HEK293 (cell line): ENCODE results near the gene COQ7.

Experiments used
- CTCF ChIA-PET: fragments of 350-600 bp; formaldehyde crosslinking; extraction: SDS; loops from one replicate; lab custom pipeline; 2021; ENCODE audit warnings: antibody characterized with exemption; lab: Yijun Ruan, JAX
- POLR2A ChIA-PET: fragments of 300-600 bp; formaldehyde crosslinking; extraction: SDS; loops from one replicate; lab custom pipeline; 2020; ENCODE audit warnings: antibody characterized with exemption, inconsistent platforms; lab: Yijun Ruan, JAX
- H3K27ac ChIP-seq: fragments of 200-500 bp; sonication (Bioruptor generic); 2 replicates; pipeline ENCODE4 v1.5.1; 2014; ENCODE audit warnings: low read depth, low read length, control low read depth, inconsistent platforms; ENCODE audit errors: extremely low read depth
- H3K36me3 ChIP-seq, 2 experiments: fragments of 200-500 bp in 1 of 2; sonication (Bioruptor generic) in 1 of 2; 1 replicate in 1 of 2; 2 replicates in 1 of 2; pipeline ENCODE4 v1.5.1; 2014 to 2017; ENCODE audit warnings: inconsistent platforms in 2 of 2, low read length in 2 of 2; ENCODE audit not compliant: control insufficient read depth in 2 of 2, insufficient read depth in 1 of 2
- H3K4me1 ChIP-seq: fragments of 200-500 bp; sonication (Bioruptor generic); 2 replicates; pipeline ENCODE4 v1.5.1; 2014; ENCODE audit warnings: mild to moderate bottlenecking, low read length, inconsistent platforms; ENCODE audit not compliant: control insufficient read depth, insufficient read depth
- H3K4me3 ChIP-seq: 2 replicates; pipeline ENCODE4 v1.5.1; 2011; ENCODE audit warnings: low read depth, mild to moderate bottlenecking, control low read depth, low read length, moderate library complexity
- H3K9me3 ChIP-seq: fragments of 200-500 bp; sonication (Bioruptor generic); 2 replicates; pipeline ENCODE4 v1.5.1; 2014; ENCODE audit warnings: low read depth, low read length, inconsistent platforms; ENCODE audit not compliant: control insufficient read depth, insufficient read depth
- HOXA7 ChIP-seq: sonication (generic); formaldehyde crosslinking; IDR thresholded peaks from 2 replicates; pipeline ENCODE4 v1.8.1; 2022; ENCODE audit warnings: missing genetic modification reagents, borderline replicate concordance
- KLF1 ChIP-seq: fragments of 450-650 bp; formaldehyde crosslinking; IDR thresholded peaks from 2 replicates; pipeline ENCODE4 v1.5.1; 2016; ENCODE audit warnings: missing biosample characterization, missing genetic modification characterization
- MEIS1 ChIP-seq: sonication (generic); formaldehyde crosslinking; IDR thresholded peaks from 2 replicates; pipeline ENCODE4 v1.8.1; 2022; ENCODE audit warnings: missing genetic modification reagents, mild to moderate bottlenecking, borderline replicate concordance
- MYNN ChIP-seq: fragments of 450-650 bp; formaldehyde crosslinking; IDR thresholded peaks from 2 replicates; pipeline ENCODE4 v1.5.1; 2016; ENCODE audit warnings: missing biosample characterization, missing genetic modification characterization, borderline replicate concordance
- WT1 ChIP-seq: fragments of 450-650 bp; formaldehyde crosslinking; IDR thresholded peaks from 2 replicates; pipeline ENCODE4 v1.5.1; 2016; ENCODE audit warnings: missing biosample characterization, missing genetic modification characterization
- ZBTB11 ChIP-seq: fragments of 450-650 bp; formaldehyde crosslinking; conservative IDR thresholded peaks from 2 replicates; pipeline ENCODE4 v1.5.1; 2016; ENCODE audit warnings: low read depth, missing biosample characterization, missing genetic modification characterization
- ZBTB21 ChIP-seq: fragments of 450-650 bp; formaldehyde crosslinking; IDR thresholded peaks from 2 replicates; pipeline ENCODE4 v1.5.1; 2017; ENCODE audit warnings: missing biosample characterization, missing genetic modification characterization
- ZBTB26 ChIP-seq: fragments of 450-650 bp; formaldehyde crosslinking; optimal IDR thresholded peaks from 2 replicates; pipeline ENCODE3; 2016; ENCODE audit warnings: missing biosample characterization, mild to moderate bottlenecking, missing genetic modification characterization
- ZBTB6 ChIP-seq: fragments of 450-650 bp; formaldehyde crosslinking; IDR thresholded peaks from 2 replicates; pipeline ENCODE4 v1.5.1; 2017; ENCODE audit warnings: missing biosample characterization, missing genetic modification characterization
- ZNF133 ChIP-seq: fragments of 450-650 bp; formaldehyde crosslinking; IDR thresholded peaks from 2 replicates; pipeline ENCODE4 v1.5.1; 2016; ENCODE audit warnings: missing biosample characterization, missing genetic modification characterization
- ZNF175 ChIP-seq: fragments of 450-650 bp; formaldehyde crosslinking; IDR thresholded peaks from 2 replicates; pipeline ENCODE4 v1.5.1; 2016; ENCODE audit warnings: missing biosample characterization, missing genetic modification characterization
- ZNF19 ChIP-seq: fragments of 450-650 bp; formaldehyde crosslinking; IDR thresholded peaks from 2 replicates; pipeline ENCODE4; 2016; ENCODE audit warnings: missing biosample characterization, missing genetic modification characterization, low read depth
- ZNF202 ChIP-seq: fragments of 450-650 bp; formaldehyde crosslinking; IDR thresholded peaks from 2 replicates; pipeline ENCODE4 v1.5.1; 2016; ENCODE audit warnings: missing biosample characterization, missing genetic modification characterization, borderline replicate concordance
- ZNF311 ChIP-seq: fragments of 450-650 bp; formaldehyde crosslinking; IDR thresholded peaks from 2 replicates; pipeline ENCODE4 v1.5.1; 2017; ENCODE audit warnings: missing biosample characterization, missing genetic modification characterization, borderline replicate concordance
- ZNF335 ChIP-seq: fragments of 450-650 bp; formaldehyde crosslinking; conservative IDR thresholded peaks from 2 replicates; pipeline ENCODE4 v1.5.1; 2016; ENCODE audit warnings: missing biosample characterization, missing genetic modification characterization
- ZNF350 ChIP-seq: fragments of 450-650 bp; formaldehyde crosslinking; IDR thresholded peaks from 2 replicates; pipeline ENCODE4 v1.5.0; 2017; ENCODE audit warnings: missing biosample characterization, mild to moderate bottlenecking, missing genetic modification characterization
- ZNF404 ChIP-seq: fragments of 450-650 bp; formaldehyde crosslinking; IDR thresholded peaks from 2 replicates; pipeline ENCODE4 v1.5.1; 2017; ENCODE audit warnings: missing biosample characterization, missing genetic modification characterization
- ZNF548 ChIP-seq: fragments of 450-650 bp; formaldehyde crosslinking; IDR thresholded peaks from 2 replicates; pipeline ENCODE4 v1.5.1; 2016; ENCODE audit warnings: missing biosample characterization, missing genetic modification characterization
- ZNF558 ChIP-seq: fragments of 450-650 bp; formaldehyde crosslinking; IDR thresholded peaks from 2 replicates; pipeline ENCODE4 v1.5.1; 2016; ENCODE audit warnings: missing biosample characterization, missing genetic modification characterization
- ZNF561 ChIP-seq: fragments of 450-650 bp; IDR thresholded peaks from 2 replicates; pipeline ENCODE4 v1.5.1; 2018; ENCODE audit warnings: missing biosample characterization, missing genetic modification characterization, borderline replicate concordance
- ZNF623 ChIP-seq: fragments of 450-650 bp; formaldehyde crosslinking; IDR thresholded peaks from 2 replicates; pipeline ENCODE4 v1.5.1; 2016; ENCODE audit warnings: missing biosample characterization, missing genetic modification characterization
- ZNF654 ChIP-seq: fragments of 450-650 bp; formaldehyde crosslinking; IDR thresholded peaks from 2 replicates; pipeline ENCODE4 v1.5.1; 2016; ENCODE audit warnings: low read depth, missing biosample characterization, missing genetic modification characterization
- ZNF707 ChIP-seq: fragments of 450-650 bp; formaldehyde crosslinking; IDR thresholded peaks from 2 replicates; pipeline ENCODE4 v1.5.1; 2016; ENCODE audit warnings: missing biosample characterization, missing genetic modification characterization
- ZNF777 ChIP-seq: fragments of 450-650 bp; formaldehyde crosslinking; IDR thresholded peaks from 2 replicates; pipeline ENCODE4 v1.5.1; 2017; ENCODE audit warnings: missing biosample characterization, missing genetic modification characterization, borderline replicate concordance
- TF ChIP-seq, protein P1 (sequence below): fragments of 450-650 bp; formaldehyde crosslinking; IDR thresholded peaks from 2 replicates; pipeline ENCODE4 v1.5.1; 2016; ENCODE audit warnings: missing biosample characterization, missing genetic modification characterization, low read depth
- TF ChIP-seq, protein P2 (sequence below): fragments of 450-650 bp; formaldehyde crosslinking; IDR thresholded peaks from 2 replicates; pipeline ENCODE4 v1.5.1; 2016; ENCODE audit warnings: missing biosample characterization, missing genetic modification characterization
- TF ChIP-seq, protein P3 (sequence below): fragments of 450-650 bp; formaldehyde crosslinking; IDR thresholded peaks from 2 replicates; pipeline ENCODE4 v1.5.1; 2017; ENCODE audit warnings: missing biosample characterization, missing genetic modification characterization

COQ7 gene

GRCh38 chr16:19102187-19102872 lies 34.9 kb downstream of the COQ7 start:
- Histone ChIP-seq H3K9me3 (no peaks in the 10 kb centered on the region), H3K4me1 (peaks cover 4% of the 10 kb centered on the region; the same call in 1 of the 2 replicates), H3K27ac (peak overlapping the region; percentile 8; the same call in 1 of the 2 replicates), H3K4me3 (no peak overlapping the region), H3K36me3 (no peaks in the 10 kb centered on the region)
- ChIA-PET POLR2A (no interaction called here), CTCF (interaction anchor here (0.6 to 1.6 kb wide), 2 partner anchors 10 to 12 kb away, joined by 3 to 4 read pairs; no protein-coding TSS in a partner anchor)
- TF ChIP-seq, protein P1, sequence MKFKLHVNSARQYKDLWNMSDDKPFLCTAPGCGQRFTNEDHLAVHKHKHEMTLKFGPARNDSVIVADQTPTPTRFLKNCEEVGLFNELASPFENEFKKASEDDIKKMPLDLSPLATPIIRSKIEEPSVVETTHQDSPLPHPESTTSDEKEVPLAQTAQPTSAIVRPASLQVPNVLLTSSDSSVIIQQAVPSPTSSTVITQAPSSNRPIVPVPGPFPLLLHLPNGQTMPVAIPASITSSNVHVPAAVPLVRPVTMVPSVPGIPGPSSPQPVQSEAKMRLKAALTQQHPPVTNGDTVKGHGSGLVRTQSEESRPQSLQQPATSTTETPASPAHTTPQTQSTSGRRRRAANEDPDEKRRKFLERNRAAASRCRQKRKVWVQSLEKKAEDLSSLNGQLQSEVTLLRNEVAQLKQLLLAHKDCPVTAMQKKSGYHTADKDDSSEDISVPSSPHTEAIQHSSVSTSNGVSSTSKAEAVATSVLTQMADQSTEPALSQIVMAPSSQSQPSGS (tag by site-specific recombination), result peak; percentile 93
- TF ChIP-seq KLF1 (tag by site-specific recombination), result 0 out of 2 replicates have a peak, but pooled peaks have one; percentile 17
- peak; percentile 91 for TF ChIP-seq ZBTB21 (tag by site-specific recombination)
- TF ChIP-seq ZNF350 (tag by site-specific recombination), result no peak
- peak; percentile 79 for TF ChIP-seq ZNF561 (tag by site-specific recombination)
- no peak for TF ChIP-seq ZNF19 (tag by site-specific recombination)
- TF ChIP-seq ZNF335 (tag by site-specific recombination), result peak; percentile 78
- TF ChIP-seq MEIS1 (CRISPR knock-in tag), result 0 out of 2 replicates have a peak, but pooled peaks have one; percentile 14
- no peak for TF ChIP-seq ZBTB6 (tag by site-specific recombination)
- TF ChIP-seq ZBTB11 (tag by site-specific recombination), result no peak
- no peak for TF ChIP-seq HOXA7 (CRISPR knock-in tag)
- TF ChIP-seq ZNF133 (tag by site-specific recombination), result no peak
- TF ChIP-seq ZNF623 (tag by site-specific recombination), result no peak
- TF ChIP-seq ZNF558 (tag by site-specific recombination), result peak; percentile 36; the same call in 1 of the 2 replicates
- no peak for TF ChIP-seq ZNF404 (tag by site-specific recombination)
- TF ChIP-seq ZNF707 (tag by site-specific recombination), result no peak
- no peak for TF ChIP-seq ZNF202 (tag by site-specific recombination)
- peak; percentile 17 for TF ChIP-seq ZBTB26 (tag by site-specific recombination)
- no peak for TF ChIP-seq ZNF548 (tag by site-specific recombination)
- TF ChIP-seq ZNF175 (tag by site-specific recombination), result no peak
- TF ChIP-seq ZNF654, result peak; percentile 25
- TF ChIP-seq, protein P2, sequence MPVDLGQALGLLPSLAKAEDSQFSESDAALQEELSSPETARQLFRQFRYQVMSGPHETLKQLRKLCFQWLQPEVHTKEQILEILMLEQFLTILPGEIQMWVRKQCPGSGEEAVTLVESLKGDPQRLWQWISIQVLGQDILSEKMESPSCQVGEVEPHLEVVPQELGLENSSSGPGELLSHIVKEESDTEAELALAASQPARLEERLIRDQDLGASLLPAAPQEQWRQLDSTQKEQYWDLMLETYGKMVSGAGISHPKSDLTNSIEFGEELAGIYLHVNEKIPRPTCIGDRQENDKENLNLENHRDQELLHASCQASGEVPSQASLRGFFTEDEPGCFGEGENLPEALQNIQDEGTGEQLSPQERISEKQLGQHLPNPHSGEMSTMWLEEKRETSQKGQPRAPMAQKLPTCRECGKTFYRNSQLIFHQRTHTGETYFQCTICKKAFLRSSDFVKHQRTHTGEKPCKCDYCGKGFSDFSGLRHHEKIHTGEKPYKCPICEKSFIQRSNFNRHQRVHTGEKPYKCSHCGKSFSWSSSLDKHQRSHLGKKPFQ (tag by site-specific recombination), result peak; percentile 99
- no peak for TF ChIP-seq ZNF777 (tag by site-specific recombination)
- 0 out of 2 replicates have a peak, but pooled peaks have one; percentile 55 for TF ChIP-seq MYNN (tag by site-specific recombination)
- TF ChIP-seq, protein P3, sequence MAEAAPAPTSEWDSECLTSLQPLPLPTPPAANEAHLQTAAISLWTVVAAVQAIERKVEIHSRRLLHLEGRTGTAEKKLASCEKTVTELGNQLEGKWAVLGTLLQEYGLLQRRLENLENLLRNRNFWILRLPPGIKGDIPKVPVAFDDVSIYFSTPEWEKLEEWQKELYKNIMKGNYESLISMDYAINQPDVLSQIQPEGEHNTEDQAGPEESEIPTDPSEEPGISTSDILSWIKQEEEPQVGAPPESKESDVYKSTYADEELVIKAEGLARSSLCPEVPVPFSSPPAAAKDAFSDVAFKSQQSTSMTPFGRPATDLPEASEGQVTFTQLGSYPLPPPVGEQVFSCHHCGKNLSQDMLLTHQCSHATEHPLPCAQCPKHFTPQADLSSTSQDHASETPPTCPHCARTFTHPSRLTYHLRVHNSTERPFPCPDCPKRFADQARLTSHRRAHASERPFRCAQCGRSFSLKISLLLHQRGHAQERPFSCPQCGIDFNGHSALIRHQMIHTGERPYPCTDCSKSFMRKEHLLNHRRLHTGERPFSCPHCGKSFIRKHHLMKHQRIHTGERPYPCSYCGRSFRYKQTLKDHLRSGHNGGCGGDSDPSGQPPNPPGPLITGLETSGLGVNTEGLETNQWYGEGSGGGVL (tag by site-specific recombination), result peak; percentile 72
- no peak for TF ChIP-seq ZNF311 (tag by site-specific recombination)
- TF ChIP-seq WT1 (tag by site-specific recombination), result peak; percentile 86
